Measurements from ENCODE around the gene LLCFC1.

The LLCFC1 gene

DNA sequence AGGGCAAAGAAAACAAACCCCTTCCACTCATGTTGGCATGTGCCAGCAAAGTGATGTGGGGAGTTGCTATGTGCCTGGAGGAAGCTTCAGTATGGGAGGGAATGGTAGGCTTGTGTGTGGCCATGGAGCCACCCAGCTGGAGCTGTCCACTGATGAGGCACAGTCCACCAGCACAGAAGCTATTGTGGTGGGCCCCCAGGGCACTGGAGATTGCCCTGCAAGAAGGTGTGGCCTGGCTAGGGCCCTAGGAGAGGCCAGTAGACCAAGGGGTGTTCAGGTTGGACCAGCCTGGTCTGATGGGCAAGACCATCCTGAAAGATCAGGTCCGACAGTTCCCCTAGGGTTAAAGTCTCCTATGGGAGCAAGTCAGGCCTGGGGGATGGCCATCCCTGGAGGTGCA lies 45.0 kb downstream of the LLCFC1 start:
- no peak for DNase-seq (ENCODE audit: low read depth, low spot score)
